Measurements from ENCODE around the gene TPRA1. TPM values are rescaled to one million over a fixed set of nuclear protein-coding genes. Genes with fewer than 3 reads are reported as not detected.

TPRA1 gene
- total RNA-seq, 4 donors from 2014 or later: 19.9 to 43.1 (median 33.1) TPM

DNA sequence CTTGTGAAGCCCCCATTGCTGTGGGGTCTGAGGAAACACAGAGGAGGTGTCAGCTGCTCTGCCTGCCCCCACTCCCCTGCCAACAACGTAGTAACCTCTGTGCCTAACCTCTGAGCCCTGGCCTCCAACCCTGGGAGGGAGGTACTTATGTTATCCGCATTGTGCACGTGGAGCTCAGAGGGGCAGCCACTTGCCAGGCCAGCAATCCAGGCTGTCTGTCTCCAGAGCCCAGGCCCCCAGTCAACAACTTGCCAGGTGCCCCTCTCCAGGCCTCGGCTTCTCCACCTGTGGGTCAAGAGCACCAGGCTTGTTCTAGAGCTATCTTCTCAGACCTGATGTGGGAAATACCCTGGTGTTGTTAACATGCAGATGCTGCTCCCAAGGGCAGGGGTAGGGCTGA lies 2.7 kb downstream of the TPRA1 start:
- Histone ChIP-seq H3K27ac (replicated peaks in 1 of 4) (peak overlapping the region in 2 of 4 donors; percentile 52 to 97), H3K36me3 (peaks cover 0 to 5% (median 2%) of the 10 kb centered on the region in 4 donors), H3K27me3 (no peaks in the 10 kb centered on the region), H3K4me3 (no peak overlapping the region), H3K4me1 (peaks cover 43 to 65% (median 62%) of the 10 kb centered on the region in 4 donors), H3K9me3 (no peaks in the 10 kb centered on the region)
- intact Hi-C loops (cut with DNase I): no loop called here
- 100% methylated on average over 2 of the region's 4 CpGs for WGBS
- no peak for DNase-seq (ENCODE audit: extremely low spot score)
- TF ChIP-seq EP300 (IDR thresholded peaks at IDR 0.05) (no peak), POLR2AphosphoS5 (IDR thresholded peaks at IDR 0.05) (no peak), POLR2A (IDR thresholded peaks at IDR 0.05; ENCODE audit: low read depth) (no peak)
- TF ChIP-seq, protein P1, sequence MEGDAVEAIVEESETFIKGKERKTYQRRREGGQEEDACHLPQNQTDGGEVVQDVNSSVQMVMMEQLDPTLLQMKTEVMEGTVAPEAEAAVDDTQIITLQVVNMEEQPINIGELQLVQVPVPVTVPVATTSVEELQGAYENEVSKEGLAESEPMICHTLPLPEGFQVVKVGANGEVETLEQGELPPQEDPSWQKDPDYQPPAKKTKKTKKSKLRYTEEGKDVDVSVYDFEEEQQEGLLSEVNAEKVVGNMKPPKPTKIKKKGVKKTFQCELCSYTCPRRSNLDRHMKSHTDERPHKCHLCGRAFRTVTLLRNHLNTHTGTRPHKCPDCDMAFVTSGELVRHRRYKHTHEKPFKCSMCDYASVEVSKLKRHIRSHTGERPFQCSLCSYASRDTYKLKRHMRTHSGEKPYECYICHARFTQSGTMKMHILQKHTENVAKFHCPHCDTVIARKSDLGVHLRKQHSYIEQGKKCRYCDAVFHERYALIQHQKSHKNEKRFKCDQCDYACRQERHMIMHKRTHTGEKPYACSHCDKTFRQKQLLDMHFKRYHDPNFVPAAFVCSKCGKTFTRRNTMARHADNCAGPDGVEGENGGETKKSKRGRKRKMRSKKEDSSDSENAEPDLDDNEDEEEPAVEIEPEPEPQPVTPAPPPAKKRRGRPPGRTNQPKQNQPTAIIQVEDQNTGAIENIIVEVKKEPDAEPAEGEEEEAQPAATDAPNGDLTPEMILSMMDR (IDR thresholded peaks at IDR 0.05): no peak

DNA sequence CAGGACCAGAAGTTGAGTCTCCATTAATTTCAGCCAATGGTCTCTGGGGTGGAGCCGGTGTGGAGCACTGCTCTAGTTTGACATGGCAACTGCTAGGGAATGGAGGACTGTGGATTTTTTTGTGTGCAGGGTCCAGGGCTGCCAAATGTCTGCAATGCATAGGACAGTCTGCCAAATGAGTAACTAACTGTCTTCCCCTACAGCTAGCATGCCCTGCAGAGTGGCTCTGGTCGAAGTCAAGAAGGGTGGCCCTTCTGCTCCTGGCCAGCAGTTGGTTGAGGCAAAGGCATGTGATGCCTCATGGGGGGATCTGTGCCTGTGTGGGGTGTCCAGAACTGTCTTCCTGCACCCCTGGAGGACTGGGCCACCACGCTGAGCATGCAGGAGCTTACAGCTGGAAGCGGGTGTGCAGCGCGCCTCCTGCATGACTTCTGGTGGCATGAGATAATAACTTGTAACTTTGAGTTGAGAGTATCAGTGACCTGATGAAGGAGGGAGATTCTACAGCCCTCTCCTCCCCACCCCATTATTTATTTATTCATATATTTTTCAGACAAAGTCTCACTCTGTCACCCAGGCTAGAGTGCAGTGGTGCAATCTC lies 4.6 kb downstream of the TPRA1 start:
- H3K36me3 ChIP-seq: peaks cover 0 to 9% (median 6%) of the 10 kb centered on the region in 4 donors
- no peak overlapping the region for H3K4me3 ChIP-seq
- no peaks in the 10 kb centered on the region for H3K9me3 ChIP-seq
- H3K27me3 ChIP-seq: no peaks in the 10 kb centered on the region
- DNase-seq (ENCODE audit: extremely low spot score): no peak
- TF ChIP-seq, protein P1 (IDR thresholded peaks at IDR 0.05): no peak
- no peak for TF ChIP-seq POLR2A (IDR thresholded peaks at IDR 0.05; ENCODE audit: low read depth)
- TF ChIP-seq EP300 (IDR thresholded peaks at IDR 0.05): no peak
- no peak for TF ChIP-seq POLR2AphosphoS5 (IDR thresholded peaks at IDR 0.05)
- 94% methylated on average over 6 of the region's 6 CpGs for WGBS
- H3K4me1 ChIP-seq: peaks cover 36 to 59% (median 52%) of the 10 kb centered on the region in 4 donors
- intact Hi-C loops (cut with DNase I): no loop called here
- no peak overlapping the region for H3K27ac ChIP-seq (replicated peaks in 1 of 4)

DNA sequence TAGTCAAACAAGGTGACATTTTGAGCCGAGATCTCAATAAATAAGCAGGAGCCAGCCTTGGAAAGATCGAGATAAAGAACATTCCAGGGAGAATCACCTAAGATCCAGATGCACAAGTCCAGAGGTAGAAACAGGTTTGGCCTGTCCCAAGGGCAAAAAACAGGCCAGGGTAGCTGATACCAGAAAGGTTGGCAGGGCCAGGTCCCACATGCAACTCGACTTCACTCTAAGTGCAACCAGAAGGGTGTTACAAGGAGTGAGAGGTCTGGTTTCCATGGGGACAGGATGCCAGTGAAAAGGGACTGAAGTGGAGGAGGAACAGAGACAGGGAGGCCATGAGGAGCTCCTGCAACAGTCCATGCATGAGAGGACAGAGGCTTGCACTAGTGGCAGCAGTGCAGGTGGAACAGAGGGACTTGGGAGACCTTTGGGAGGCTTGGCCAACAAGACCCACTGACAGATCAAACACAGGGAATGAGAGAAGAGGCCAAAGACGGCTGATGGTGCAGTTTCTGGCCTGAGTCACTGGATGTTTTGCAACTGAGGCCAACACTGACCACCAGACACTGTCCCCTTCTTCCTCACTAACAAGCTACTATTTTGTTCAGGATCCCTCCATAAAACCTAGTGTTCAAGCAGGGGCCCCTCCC lies 5.2 kb downstream of the TPRA1 start:
- intact Hi-C loops (cut with DNase I): no loop called here
- Histone ChIP-seq H3K9me3 (no peaks in the 10 kb centered on the region), H3K4me3 (no peak overlapping the region), H3K27me3 (no peaks in the 10 kb centered on the region), H3K36me3 (peaks cover 0 to 16% (median 7%) of the 10 kb centered on the region in 4 donors), H3K4me1 (peaks cover 36 to 65% (median 56%) of the 10 kb centered on the region in 4 donors), H3K27ac (replicated peaks in 1 of 4) (no peak overlapping the region)
- 72% methylated on average over 4 of the region's 4 CpGs for WGBS
- DNase-seq (ENCODE audit: extremely low spot score): no peak
- TF ChIP-seq EP300 (IDR thresholded peaks at IDR 0.05) (no peak), POLR2A (IDR thresholded peaks at IDR 0.05; ENCODE audit: low read depth) (no peak), POLR2AphosphoS5 (IDR thresholded peaks at IDR 0.05) (no peak)
- TF ChIP-seq, protein P1 (IDR thresholded peaks at IDR 0.05): no peak

DNA sequence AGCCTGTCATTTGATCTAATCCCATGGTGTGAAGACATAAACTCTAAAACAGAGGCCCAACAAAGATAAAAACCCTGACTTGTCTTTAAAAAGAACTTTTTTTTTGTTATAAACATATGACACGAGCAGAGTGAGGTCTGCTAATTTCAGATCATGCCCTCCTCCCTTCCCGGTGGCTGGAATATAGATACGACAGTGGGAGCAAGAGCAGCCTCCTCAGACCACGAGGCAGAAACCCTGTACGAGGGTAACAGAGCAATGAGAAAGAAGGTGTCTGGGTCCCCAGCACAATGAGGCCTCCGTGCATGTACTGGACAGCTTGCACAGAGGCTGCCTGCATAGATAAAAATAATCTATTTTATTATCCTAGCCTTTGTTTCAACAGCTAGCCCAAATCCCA lies 5.8 kb downstream of the TPRA1 start:
- 94% methylated on average over 6 of the region's 6 CpGs for WGBS
- Histone ChIP-seq H3K4me3 (no peak overlapping the region), H3K27ac (replicated peaks in 1 of 4) (no peak overlapping the region), H3K4me1 (peaks cover 36 to 70% (median 60%) of the 10 kb centered on the region in 4 donors), H3K36me3 (peaks cover 0 to 21% (median 10%) of the 10 kb centered on the region in 4 donors), H3K27me3 (no peaks in the 10 kb centered on the region), H3K9me3 (no peaks in the 10 kb centered on the region)
- intact Hi-C loops (cut with DNase I): no loop called here
- TF ChIP-seq POLR2AphosphoS5 (IDR thresholded peaks at IDR 0.05) (no peak), EP300 (IDR thresholded peaks at IDR 0.05) (no peak), POLR2A (IDR thresholded peaks at IDR 0.05; ENCODE audit: low read depth) (no peak)
- TF ChIP-seq, protein P1 (IDR thresholded peaks at IDR 0.05): no peak
- no peak for DNase-seq (ENCODE audit: extremely low spot score)

Data from esophagus muscularis mucosa (tissue), 4 donors.